ENCODE results near the gene SMYD3.

DNA sequence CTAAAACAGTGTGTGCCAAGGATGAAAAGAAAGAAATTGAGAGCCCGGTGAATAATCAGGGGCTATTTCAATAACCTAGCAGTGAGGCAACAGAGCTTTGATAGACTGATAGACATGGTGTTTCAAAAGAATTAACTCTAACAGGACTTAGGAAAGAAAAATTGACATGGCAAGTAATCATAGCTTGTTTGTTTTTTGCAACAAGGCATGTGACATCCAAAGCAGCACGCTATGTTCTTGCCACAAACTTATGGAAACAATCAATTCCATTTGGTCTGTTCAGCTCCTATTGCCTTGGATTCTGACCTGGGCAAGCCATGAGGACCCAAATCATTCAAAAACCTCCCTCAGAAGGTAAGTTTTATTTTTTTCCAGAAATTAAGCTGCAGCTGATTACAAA lies 608.5 kb downstream of the SMYD3 start:
- TF ChIP-seq, protein P1, sequence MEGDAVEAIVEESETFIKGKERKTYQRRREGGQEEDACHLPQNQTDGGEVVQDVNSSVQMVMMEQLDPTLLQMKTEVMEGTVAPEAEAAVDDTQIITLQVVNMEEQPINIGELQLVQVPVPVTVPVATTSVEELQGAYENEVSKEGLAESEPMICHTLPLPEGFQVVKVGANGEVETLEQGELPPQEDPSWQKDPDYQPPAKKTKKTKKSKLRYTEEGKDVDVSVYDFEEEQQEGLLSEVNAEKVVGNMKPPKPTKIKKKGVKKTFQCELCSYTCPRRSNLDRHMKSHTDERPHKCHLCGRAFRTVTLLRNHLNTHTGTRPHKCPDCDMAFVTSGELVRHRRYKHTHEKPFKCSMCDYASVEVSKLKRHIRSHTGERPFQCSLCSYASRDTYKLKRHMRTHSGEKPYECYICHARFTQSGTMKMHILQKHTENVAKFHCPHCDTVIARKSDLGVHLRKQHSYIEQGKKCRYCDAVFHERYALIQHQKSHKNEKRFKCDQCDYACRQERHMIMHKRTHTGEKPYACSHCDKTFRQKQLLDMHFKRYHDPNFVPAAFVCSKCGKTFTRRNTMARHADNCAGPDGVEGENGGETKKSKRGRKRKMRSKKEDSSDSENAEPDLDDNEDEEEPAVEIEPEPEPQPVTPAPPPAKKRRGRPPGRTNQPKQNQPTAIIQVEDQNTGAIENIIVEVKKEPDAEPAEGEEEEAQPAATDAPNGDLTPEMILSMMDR (conservative IDR thresholded peaks at IDR 0.05) = no peak
- no peak for TF ChIP-seq EZH2 (IDR thresholded peaks at IDR 0.05; ENCODE audit: low read depth)
